ENCODE measurements around the gene RNF152.

The RNF152 gene

GRCh38 chr18:61889541-61889940 is 3.3 kb downstream of the RNF152 start:
- DNase-seq (ENCODE audit: extremely low read depth, low read depth), result no peak
- no peak for TF ChIP-seq CTCF (IDR thresholded peaks at IDR 0.05; ENCODE audit: low read depth, low read length)

- TF ChIP-seq CTCF (IDR thresholded peaks at IDR 0.05; ENCODE audit: low read depth, low read length), result no peak
These were observed 4.2 kb downstream of the RNF152 start for GRCh38 chr18:61888622-61889021.

GRCh38 chr18:61887838-61888237 is 5.0 kb downstream of the RNF152 start:
- DNase-seq (ENCODE audit: extremely low read depth, low read depth), result no peak
- no peak for TF ChIP-seq CTCF (IDR thresholded peaks at IDR 0.05; ENCODE audit: low read depth, low read length)

More at GRCh38 chr18:61888622-61889021, 4.2 kb downstream of the RNF152 start:
- DNase-seq (ENCODE audit: extremely low read depth, low read depth), result no peak

GRCh38 chr18:61883547-61883946 is 9.3 kb downstream of the RNF152 start:
- TF ChIP-seq CTCF (IDR thresholded peaks at IDR 0.05; ENCODE audit: low read depth, low read length), result no peak
- DNase-seq (ENCODE audit: extremely low read depth, low read depth), result no peak

- no peak for TF ChIP-seq CTCF (IDR thresholded peaks at IDR 0.05; ENCODE audit: low read depth, low read length)
- DNase-seq (ENCODE audit: extremely low read depth, low read depth), result peak; percentile 64
These were observed 10.4 kb downstream of the RNF152 start for GRCh38 chr18:61882296-61883004.

GRCh38 chr18:61876899-61877298 is 15.9 kb downstream of the RNF152 start:
- no peak for DNase-seq (ENCODE audit: extremely low read depth, low read depth)

More at GRCh38 chr18:61876899-61877298, 15.9 kb downstream of the RNF152 start:
- no peak for TF ChIP-seq CTCF (IDR thresholded peaks at IDR 0.05; ENCODE audit: low read depth, low read length)
